Body of pancreas (tissue), 4 donors: ENCODE results near the gene TMEM119.

Source experiments
- POLR2A ChIP-seq, 3 donors: fragments of 450-650 bp; IDR thresholded peaks; one replicate each; pipeline ENCODE4 v1.6.1; 2016; ENCODE audit warnings: antibody characterized with exemption in 3 of 3, mild to moderate bottlenecking in 2 of 3
- TF ChIP-seq, protein P1 (sequence below), 7 experiments: fragments of 450-650 bp in 4 of 7; fragments of 200-600 bp in 3 of 7; sonication (generic) in 3 of 7; IDR thresholded peaks; one replicate each; pipeline ENCODE4 v1.5.1; 2016 to 2019; ENCODE audit warnings: antibody characterized with exemption in 7 of 7

DNA sequence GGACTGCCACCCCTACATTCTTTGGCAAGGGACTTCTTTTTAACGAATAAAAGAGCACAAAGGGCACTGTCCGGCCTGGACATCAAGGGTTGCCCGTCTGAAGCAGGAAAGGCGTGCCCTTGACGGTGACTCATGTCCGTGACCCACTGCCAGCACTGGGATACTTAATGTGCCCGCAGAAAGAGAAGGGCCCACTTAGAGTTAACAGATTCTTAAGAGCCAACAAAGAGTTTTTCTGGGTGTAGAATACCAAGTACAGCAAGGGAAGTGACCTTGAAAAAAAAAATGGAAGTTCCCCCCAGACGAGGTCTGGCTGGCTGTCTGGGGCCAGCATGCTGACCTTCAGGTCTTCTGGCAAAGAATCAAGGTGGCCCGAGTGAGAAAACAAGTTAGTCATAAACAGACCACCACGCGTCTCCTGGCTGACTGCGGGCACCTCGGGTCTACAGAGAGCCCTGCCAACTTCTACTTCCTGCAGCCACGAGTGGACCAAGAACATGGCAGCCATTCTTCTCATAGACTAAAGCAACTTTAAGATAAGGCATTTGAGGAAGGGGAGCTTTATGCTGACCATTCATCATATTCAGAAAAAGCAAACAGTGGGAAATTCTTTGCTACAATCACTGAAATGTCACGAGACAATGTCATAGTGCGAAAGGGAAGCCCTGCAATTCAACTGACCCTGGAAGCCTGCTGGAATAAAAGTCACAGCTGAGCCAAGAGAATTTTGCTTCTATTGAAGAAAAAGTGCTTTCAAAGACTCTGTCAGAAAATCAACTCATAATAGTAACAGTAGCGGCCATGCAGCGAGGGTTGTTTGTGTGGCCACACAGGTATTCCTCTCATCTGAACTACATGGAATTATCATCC is 46.3 kb upstream of the TMEM119 start:
- TF ChIP-seq, protein P1, sequence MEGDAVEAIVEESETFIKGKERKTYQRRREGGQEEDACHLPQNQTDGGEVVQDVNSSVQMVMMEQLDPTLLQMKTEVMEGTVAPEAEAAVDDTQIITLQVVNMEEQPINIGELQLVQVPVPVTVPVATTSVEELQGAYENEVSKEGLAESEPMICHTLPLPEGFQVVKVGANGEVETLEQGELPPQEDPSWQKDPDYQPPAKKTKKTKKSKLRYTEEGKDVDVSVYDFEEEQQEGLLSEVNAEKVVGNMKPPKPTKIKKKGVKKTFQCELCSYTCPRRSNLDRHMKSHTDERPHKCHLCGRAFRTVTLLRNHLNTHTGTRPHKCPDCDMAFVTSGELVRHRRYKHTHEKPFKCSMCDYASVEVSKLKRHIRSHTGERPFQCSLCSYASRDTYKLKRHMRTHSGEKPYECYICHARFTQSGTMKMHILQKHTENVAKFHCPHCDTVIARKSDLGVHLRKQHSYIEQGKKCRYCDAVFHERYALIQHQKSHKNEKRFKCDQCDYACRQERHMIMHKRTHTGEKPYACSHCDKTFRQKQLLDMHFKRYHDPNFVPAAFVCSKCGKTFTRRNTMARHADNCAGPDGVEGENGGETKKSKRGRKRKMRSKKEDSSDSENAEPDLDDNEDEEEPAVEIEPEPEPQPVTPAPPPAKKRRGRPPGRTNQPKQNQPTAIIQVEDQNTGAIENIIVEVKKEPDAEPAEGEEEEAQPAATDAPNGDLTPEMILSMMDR (IDR thresholded peaks at IDR 0.05) = no peak
- no peak for TF ChIP-seq POLR2A (IDR thresholded peaks at IDR 0.05)
